SU-DHL-6 (cell line): ENCODE measurements around the gene PADI3.

Source experiments
- EZH2phosphoT487 ChIP-seq: fragments of 200-600 bp; sonication (generic), shearing (Covaris generic); conservative IDR thresholded peaks from 2 replicates; pipeline ENCODE4 v1.6.1; 2018; ENCODE audit warnings: mild to moderate bottlenecking, antibody characterized with exemption, low read length, moderate library complexity, mixed read lengths
- TF ChIP-seq, protein P1 (sequence below): fragments of 200-600 bp; sonication (generic); IDR thresholded peaks from one replicate; pipeline ENCODE4 v1.5.1; 2017; ENCODE audit warnings: antibody characterized with exemption, mild to moderate bottlenecking, low read length, moderate library complexity; ENCODE audit not compliant: insufficient read depth, poor library complexity, severe bottlenecking

DNA sequence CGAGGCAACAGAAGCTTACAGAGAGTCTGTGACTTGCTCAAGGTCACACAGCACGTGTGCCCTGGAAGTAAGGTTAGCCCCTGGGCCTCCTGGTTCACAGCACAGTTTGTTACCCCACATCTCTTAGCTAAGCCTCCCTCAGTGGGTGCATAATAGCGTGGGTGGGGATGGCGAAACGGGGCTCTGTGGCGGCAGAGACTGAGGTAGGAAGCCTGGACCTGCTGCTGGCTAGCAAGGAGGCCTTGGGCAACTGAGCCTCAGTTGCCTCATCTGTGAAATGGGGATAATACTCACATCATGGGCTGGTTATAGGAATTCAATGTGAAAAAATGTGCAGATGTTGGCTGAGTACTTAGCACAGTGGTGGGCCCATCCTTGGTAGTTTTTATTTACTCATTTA is 59.7 kb downstream of the PADI3 start:
- TF ChIP-seq, protein P1, sequence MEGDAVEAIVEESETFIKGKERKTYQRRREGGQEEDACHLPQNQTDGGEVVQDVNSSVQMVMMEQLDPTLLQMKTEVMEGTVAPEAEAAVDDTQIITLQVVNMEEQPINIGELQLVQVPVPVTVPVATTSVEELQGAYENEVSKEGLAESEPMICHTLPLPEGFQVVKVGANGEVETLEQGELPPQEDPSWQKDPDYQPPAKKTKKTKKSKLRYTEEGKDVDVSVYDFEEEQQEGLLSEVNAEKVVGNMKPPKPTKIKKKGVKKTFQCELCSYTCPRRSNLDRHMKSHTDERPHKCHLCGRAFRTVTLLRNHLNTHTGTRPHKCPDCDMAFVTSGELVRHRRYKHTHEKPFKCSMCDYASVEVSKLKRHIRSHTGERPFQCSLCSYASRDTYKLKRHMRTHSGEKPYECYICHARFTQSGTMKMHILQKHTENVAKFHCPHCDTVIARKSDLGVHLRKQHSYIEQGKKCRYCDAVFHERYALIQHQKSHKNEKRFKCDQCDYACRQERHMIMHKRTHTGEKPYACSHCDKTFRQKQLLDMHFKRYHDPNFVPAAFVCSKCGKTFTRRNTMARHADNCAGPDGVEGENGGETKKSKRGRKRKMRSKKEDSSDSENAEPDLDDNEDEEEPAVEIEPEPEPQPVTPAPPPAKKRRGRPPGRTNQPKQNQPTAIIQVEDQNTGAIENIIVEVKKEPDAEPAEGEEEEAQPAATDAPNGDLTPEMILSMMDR, result no peak
- TF ChIP-seq EZH2phosphoT487, result no peak
